ENCODE data around the gene KIF26B.
A peak's percentile ranks its signal among the peaks of the same experiment; 100 is the strongest.
"Not testable (repeated sequence)": the region's sequence is repeated elsewhere in the genome, so short reads cannot be mapped to it uniquely, and the experiment has no call there.

KIF26B gene

GRCh38 chr1:245359101-245359680 lies 204.4 kb downstream of the KIF26B start:
- in situ Hi-C loops (cut with MboI; ENCODE audit: low pct_unique_long_range_greater_than_20kb, low sequenced_read_pairs): not testable (repeated sequence)
- DNase-seq: peak; percentile 53

- no peak for DNase-seq
- in situ Hi-C loops (cut with MboI; ENCODE audit: low pct_unique_long_range_greater_than_20kb, low sequenced_read_pairs): no loop called here
Measured at GRCh38 chr1:245361065-245361464, 206.3 kb downstream of the KIF26B start.

DNA sequence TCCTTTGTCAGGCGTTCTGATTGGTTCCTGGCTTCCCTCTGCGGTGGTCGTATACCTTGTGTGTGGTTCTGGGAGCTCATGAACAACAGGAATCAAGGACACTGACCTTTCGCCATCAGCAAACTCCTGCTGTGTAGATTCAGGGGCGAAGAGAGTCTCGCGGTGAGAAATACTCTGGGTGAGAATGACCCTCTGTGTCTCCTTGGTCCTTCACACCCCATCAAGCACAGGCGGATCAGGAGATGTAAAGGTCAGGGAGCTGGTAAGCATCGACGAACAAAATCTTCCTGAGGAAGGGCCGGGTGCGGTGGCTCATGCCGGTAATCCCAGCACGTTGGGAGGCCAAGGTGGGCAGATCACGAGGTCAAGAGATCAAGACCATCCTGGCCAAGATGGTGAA lies 207.2 kb downstream of the KIF26B start:
- in situ Hi-C loops (cut with MboI; ENCODE audit: low pct_unique_long_range_greater_than_20kb, low sequenced_read_pairs): no loop called here
- DNase-seq: no peak

DNA sequence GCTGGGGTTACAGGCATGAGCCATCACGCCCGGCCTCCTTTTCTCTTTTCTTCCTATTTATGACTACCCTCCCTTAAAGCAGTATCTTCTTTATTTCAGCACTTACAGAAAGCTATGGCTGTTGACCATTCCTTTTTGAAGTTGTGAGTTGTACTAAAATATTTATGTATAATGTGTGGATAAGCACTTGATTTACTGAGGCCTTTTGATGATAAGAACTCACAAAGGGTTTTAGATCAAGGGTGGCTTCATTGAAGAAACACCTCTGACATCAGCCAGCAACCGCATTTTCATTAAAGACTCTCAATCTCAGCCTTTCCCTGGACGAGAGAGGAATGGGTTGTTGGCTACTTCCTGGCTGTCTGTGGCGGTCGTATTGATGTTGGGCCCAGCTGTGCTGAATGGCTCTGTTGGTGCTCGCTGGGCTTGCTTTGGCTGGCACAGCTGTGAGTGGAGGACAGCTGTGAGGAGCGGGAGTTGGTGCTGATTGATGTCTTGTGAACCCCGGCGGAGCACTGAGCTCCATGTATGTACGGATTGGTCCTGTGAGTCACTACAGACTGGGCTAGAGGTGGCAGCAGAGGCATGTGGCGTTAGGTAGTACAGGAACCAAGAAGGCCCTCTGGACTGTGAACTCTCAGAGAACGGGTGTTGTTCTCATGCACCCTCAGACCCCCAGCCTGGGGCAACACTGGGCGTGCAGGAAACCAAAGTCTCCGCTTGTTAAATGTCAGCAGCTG lies 208.8 kb downstream of the KIF26B start:
- DNase-seq: no peak
- in situ Hi-C loops (cut with MboI; ENCODE audit: low pct_unique_long_range_greater_than_20kb, low sequenced_read_pairs): no loop called here

- peak; percentile 60 for DNase-seq
- in situ Hi-C loops (cut with MboI; ENCODE audit: low pct_unique_long_range_greater_than_20kb, low sequenced_read_pairs): no loop called here
Measured at GRCh38 chr1:245365095-245366020, 210.6 kb downstream of the KIF26B start.

DNA sequence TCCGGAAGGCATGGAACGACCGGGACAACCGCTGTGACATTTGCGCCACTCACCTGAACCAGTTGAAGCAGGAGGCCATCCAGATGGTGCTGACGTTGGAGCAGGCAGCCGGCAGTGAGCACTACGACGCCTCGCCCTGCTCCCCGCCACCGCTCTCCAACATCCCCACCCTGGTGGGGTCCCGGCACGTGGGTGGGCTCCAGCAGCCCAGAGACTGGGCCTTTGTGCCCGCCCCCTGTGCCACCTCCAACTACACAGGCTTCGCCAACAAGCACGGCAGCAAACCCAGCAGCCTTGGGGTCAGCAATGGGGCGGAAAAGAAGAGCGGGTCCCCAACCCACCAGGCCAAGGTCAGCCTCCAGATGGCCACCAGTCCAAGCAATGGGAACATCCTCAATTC lies 212.1 kb downstream of the KIF26B start:
- in situ Hi-C loops (cut with MboI; ENCODE audit: low pct_unique_long_range_greater_than_20kb, low sequenced_read_pairs): no loop called here
- no peak for DNase-seq

- in situ Hi-C loops (cut with MboI; ENCODE audit: low pct_unique_long_range_greater_than_20kb, low sequenced_read_pairs): no loop called here
- DNase-seq: no peak
Measured at GRCh38 chr1:245370175-245370825, 215.5 kb downstream of the KIF26B start.

GRCh38 chr1:245370905-245371581 lies 216.3 kb downstream of the KIF26B start:
- DNase-seq: peak; percentile 84
- in situ Hi-C loops (cut with MboI; ENCODE audit: low pct_unique_long_range_greater_than_20kb, low sequenced_read_pairs): no loop called here

DNA sequence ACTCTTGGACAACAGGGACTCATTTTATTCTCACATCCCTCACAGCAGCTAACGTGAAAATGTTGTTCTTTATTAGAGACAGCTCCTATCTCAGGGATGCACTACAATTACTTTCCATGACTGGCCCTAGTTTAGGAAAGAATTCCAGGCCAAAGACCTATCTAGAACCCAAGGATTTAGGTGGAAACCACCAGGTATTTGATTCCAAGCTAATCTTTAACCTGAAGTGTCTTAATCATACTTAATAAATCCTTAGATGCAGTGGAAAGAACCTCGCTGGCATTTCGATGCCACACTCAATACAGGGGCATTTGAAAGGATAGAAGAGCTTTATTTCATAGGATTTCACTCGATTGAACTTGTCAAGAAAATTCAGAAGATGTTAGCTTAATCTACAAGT lies 218.3 kb downstream of the KIF26B start:
- in situ Hi-C loops (cut with MboI; ENCODE audit: low pct_unique_long_range_greater_than_20kb, low sequenced_read_pairs): no loop called here
- no peak for DNase-seq

DNA sequence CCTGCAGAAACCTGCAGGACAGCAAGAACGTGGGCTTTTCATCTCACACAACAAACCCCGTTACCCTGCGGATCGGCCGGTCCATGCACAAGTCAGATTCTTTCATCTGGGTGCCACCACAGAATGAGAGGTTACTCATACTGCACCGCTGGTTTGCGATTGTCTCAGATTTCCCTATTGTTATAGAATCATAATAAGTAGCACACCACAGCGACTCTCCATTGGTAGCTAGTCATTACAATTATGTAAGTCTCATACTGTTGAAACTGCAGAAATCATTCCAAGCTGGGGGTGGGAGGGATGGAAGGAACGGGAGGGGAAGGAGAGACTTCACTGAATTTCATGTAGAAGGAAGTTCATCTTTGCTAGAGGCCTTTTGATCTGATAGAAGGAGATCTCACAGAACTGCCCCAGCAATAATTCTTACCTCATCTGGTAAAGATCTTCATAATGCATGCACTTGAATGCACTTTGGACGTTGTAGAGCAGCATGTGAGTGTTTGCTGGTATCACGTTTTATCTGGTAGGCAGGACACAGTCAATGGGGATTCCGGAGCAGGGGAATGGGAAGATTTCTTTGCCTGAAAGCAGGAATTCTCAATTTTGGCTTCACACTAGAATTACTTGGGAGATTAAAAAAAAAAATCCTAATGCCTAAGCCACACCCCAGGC lies 221.1 kb downstream of the KIF26B start:
- in situ Hi-C loops (cut with MboI; ENCODE audit: low pct_unique_long_range_greater_than_20kb, low sequenced_read_pairs): no loop called here
- no peak for DNase-seq

DNA sequence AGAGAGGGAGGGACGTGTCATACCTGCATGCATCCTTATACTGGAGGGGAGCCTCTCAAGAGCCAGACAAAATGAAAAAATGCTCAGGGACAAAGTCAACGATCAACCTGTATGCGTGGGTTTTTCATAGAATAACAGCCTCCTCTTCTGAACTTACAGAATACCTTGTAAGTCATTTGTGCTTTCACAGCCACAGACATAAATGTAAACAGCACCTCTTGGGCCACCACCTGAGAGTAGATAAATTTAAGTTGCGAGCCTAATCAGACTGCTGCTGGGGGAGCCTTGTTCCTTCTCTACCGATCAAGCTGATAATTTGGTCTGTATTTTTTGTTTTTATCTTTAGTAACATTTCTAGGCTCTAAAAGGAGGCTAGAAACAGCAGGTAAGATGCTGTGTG lies 223.1 kb downstream of the KIF26B start:
- in situ Hi-C loops (cut with MboI; ENCODE audit: low pct_unique_long_range_greater_than_20kb, low sequenced_read_pairs): no loop called here
- no peak for DNase-seq

GRCh38 chr1:245378311-245378722 lies 223.5 kb downstream of the KIF26B start:
- peak; percentile 22 for DNase-seq
- in situ Hi-C loops (cut with MboI; ENCODE audit: low pct_unique_long_range_greater_than_20kb, low sequenced_read_pairs): no loop called here

GRCh38 chr1:245378745-245379144 lies 224.0 kb downstream of the KIF26B start:
- in situ Hi-C loops (cut with MboI; ENCODE audit: low pct_unique_long_range_greater_than_20kb, low sequenced_read_pairs): no loop called here
- DNase-seq: no peak

- DNase-seq: peak; percentile 62
- in situ Hi-C loops (cut with MboI; ENCODE audit: low pct_unique_long_range_greater_than_20kb, low sequenced_read_pairs): no loop called here
Measured at GRCh38 chr1:245380790-245381535, 226.2 kb downstream of the KIF26B start.

- in situ Hi-C loops (cut with MboI; ENCODE audit: low pct_unique_long_range_greater_than_20kb, low sequenced_read_pairs): no loop called here
- DNase-seq: no peak
Measured at GRCh38 chr1:245382981-245383380, 228.2 kb downstream of the KIF26B start.

DNA sequence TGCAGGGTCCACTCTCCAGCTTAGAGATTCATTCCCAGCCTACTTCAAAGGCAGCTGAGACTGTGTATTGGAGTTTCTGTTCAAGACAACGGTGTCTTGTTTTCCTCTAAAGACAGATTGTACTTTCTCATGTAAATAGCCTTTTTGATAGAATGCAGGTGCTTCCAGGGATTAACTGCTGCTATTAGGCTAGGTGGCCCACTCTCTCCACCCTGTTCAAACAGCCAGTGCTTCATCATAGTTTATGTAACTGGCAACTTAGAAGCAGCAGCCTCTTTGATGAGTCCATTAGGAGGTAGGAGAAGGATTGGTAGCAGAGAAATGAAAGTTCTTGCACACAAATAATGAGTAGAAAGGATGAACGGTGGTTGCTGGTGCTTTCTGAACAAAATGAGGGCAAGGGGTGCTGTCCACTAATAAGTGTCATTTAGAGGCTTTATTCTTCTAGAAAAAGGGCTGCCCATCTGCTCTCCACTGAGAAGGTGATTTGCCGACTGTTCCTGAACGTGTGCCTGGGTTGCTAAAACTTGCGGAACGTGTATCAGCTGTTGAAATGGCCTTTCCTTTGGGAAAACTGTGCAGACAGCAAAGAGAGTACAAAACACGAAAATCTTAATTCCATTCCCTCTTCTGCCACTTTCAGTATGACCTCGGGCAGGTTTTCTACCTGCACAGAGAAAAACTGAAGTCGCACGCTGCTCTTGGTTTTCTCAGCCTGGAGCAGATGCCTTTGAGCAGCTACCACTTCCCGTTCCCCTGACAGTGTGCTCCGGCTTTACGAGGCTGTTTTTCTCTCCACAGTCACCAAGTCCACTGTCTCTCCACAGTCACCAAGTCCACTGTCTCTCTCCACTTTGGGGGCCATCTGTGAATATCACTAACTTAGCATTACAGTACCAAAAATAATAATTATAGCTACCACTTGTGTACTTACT lies 228.9 kb downstream of the KIF26B start:
- in situ Hi-C loops (cut with MboI; ENCODE audit: low pct_unique_long_range_greater_than_20kb, low sequenced_read_pairs): no loop called here
- DNase-seq: no peak

Data from KBM-7 (cell line).